Thymus (tissue), 11 donors: ENCODE data around the gene TACO1. TPM values are rescaled to one million over a fixed set of nuclear protein-coding genes. Genes with fewer than 3 reads are reported as not detected.

Experiments used
- DNase-seq, 9 donors: peaks; one replicate each; pipeline ENCODE4 v3.0.0-alpha.2; 2013; ENCODE audit warnings: low spot score in 9 of 9, low read depth in 6 of 9, missing footprints in 1 of 9
- H3K27ac ChIP-seq, 2 donors: one replicate each; pipeline ENCODE4 v1.5.1; 2013; ENCODE audit warnings: control low read depth in 1 of 2, low read depth in 1 of 2, low read length in 1 of 2, mild to moderate bottlenecking in 1 of 2, moderate library complexity in 1 of 2
- H3K27me3 ChIP-seq, 2 donors: one replicate each; pipeline ENCODE4 v1.5.1; 2013; ENCODE audit warnings: low read length in 1 of 2; ENCODE audit not compliant: control insufficient read depth in 2 of 2, insufficient read depth in 1 of 2
- H3K36me3 ChIP-seq, 2 donors: one replicate each; pipeline ENCODE4 v1.5.1; 2013; ENCODE audit warnings: low read length in 1 of 2, mild to moderate bottlenecking in 1 of 2, moderate library complexity in 1 of 2; ENCODE audit not compliant: control insufficient read depth in 2 of 2, insufficient read depth in 2 of 2
- H3K4me1 ChIP-seq, 2 donors: one replicate each; pipeline ENCODE4 v1.5.1; 2013; ENCODE audit warnings: low read length in 2 of 2; ENCODE audit not compliant: control insufficient read depth in 2 of 2, insufficient read depth in 2 of 2
- H3K4me3 ChIP-seq, 2 donors: one replicate each; pipeline ENCODE4 v1.5.1; 2013; ENCODE audit warnings: low read length in 2 of 2, control low read depth in 1 of 2, mild to moderate bottlenecking in 1 of 2
- H3K9me3 ChIP-seq, 2 donors: one replicate each; pipeline ENCODE4 v1.5.1; 2013; ENCODE audit warnings: low read length in 1 of 2, mild to moderate bottlenecking in 1 of 2; ENCODE audit not compliant: control insufficient read depth in 2 of 2, insufficient read depth in 1 of 2
- WGBS: extraction: QIAGEN DNeasy Blood & Tissue Kit; methylation state at CpG from one replicate; pipeline ENCODE4 v1.1.7; 2013; 5-methylcytosine and 5-hydroxymethylcytosine counted together
- polyA plus RNA-seq: library from polyadenylated mRNA; stranded (reverse); fragments of 200-250 nt; gene quantifications from one replicate; pipeline ENCODE4 v1.2.3, GENCODE V29; 2013
- total RNA-seq: library from RNA; stranded (reverse); fragments of 120-200 nt; gene quantifications from one replicate; pipeline ENCODE4 v1.2.4, GENCODE V29; 2013
- donor health status: healthy.

Gene TACO1
- total and polyA plus RNA-seq, 2 donors, result 10.1 to 14.2 TPM

DNA sequence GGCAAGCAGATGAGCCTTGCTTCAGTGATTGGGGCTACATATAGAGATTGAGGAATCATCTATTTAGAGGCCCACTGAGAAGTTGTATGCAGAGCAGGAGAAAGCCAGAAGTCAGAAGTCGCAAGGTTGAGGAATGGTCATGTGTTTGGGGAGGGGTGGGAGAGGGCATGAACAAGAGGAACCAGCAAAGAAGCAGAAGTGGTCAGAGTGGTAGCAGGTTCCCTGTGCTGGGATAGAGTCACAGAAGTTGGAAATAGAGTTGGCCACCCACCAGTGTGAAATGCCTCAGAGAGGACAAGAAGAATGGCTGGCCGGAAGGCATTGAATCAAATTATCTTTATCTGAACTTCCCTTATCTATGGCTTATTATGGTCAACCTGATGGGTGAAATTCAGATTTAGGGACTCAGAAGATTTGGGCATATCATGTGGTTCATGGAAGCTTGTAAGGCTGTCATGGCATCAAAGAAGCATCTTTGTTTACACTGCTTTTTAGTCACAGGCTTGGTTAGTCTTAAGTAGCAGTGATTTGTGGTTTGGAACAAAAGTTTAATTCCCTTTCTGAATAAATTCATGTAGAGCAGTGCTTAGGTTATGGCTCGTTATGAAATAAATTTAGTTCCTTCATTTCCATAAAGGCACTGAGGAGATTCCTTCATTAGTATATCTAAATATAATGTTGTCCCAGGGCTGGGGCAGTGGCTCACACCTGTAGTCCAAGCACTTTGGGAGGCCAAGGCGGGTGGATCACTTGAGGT, 41.2 kb downstream of the TACO1 start:
- Histone ChIP-seq H3K4me3 (no peak overlapping the region), H3K36me3 (peaks cover 15 to 20% of the 10 kb centered on the region in 2 donors), H3K9me3 (no peaks in the 10 kb centered on the region), H3K27ac (peak overlapping the region in 1 of 2 donors; percentile 5), H3K4me1 (peaks cover 3 to 6% of the 10 kb centered on the region in 2 donors), H3K27me3 (no peaks in the 10 kb centered on the region)
- DNase-seq, result peak in 1 of 9 donors; percentile 19
- 92% methylated on average over 4 of the region's 4 CpGs for WGBS

DNA sequence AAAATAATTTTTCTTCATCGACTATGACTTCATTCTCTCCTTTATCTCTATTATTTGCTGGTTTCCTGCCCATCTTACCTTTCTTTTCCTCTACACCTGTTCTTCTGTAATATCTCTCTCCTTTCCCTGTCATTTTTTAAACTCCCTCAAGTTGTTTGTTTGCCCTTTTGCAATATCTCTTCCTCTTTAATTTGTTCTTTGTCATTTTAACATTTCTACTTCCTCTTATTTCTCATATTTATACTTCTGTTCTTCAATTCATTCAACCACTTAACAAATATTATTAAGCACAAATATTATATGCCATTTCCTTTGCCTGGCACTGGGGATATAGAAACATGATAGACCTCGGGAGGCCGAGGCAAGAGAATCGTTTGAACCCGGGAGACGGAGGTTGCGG, 44.2 kb downstream of the TACO1 start:
- peaks cover 3 to 4% of the 10 kb centered on the region in 2 donors for H3K4me1 ChIP-seq
- WGBS, result 96% methylated on average over 7 of the region's 7 CpGs

DNA sequence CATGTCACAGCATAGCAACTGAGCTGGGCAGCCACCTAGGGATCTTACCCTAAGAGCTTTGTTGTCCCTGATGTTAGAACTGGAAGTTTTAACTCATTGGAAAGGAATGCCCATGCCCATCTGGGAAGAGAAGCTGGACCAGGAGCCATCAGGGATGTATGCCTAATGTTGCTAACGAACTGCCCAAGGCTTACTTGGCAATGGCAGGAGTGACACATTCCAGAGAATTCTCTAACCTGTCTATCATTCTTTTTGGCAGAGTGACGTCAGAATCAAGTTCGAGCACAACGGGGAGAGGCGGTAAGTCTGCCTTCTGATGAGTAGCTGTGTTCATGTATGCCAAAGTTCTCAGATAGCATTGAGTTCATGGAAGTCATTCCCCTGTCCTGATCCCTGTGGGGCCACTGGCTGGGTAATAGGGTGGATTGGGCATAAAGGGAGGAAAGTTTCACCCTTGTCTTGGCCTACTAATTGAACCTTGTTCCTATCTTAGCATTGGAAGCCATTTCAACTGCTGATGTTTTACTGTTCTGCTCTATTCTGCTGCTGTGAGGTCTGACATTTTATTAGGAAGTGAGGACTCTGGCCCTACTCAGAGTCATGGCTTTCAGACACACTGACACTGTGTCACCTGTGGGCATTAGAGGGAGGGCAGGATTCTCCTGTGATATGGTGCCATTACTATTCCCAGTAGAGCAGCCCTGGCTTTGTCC, 45.2 kb downstream of the TACO1 start:
- 97% methylated on average over 5 of the region's 5 CpGs for WGBS
- Histone ChIP-seq H3K27ac (peak overlapping the region in 1 of 2 donors; percentile 5), H3K9me3 (no peaks in the 10 kb centered on the region), H3K4me1 (peaks cover 3 to 4% of the 10 kb centered on the region in 2 donors), H3K36me3 (peaks cover 25 to 28% of the 10 kb centered on the region in 2 donors), H3K27me3 (no peaks in the 10 kb centered on the region), H3K4me3 (no peak overlapping the region)
- no peak for DNase-seq

More for the DNA sequence above, 44.2 kb downstream of the TACO1 start:
- H3K27me3 ChIP-seq, result no peaks in the 10 kb centered on the region
- H3K36me3 ChIP-seq, result peaks cover 25 to 28% of the 10 kb centered on the region in 2 donors
- H3K9me3 ChIP-seq, result no peaks in the 10 kb centered on the region
- no peak overlapping the region for H3K4me3 ChIP-seq
- no peak for DNase-seq
- no peak overlapping the region for H3K27ac ChIP-seq

DNA sequence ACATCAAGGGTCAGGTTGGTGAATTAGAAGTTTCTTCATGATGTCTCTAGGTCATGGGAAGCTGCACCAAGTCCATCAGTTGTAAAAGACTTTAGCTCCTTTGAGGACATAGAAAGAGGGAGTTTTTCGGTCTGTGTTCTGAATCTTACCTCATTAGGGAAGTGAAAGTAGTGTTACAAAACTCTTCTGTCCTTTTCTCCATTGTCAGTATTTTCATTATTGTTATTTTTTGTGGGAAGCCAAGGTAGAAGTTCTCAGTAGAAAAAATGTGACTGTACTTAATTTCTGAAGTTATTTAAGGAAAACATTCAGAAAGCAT, 45.8 kb downstream of the TACO1 start:
- Histone ChIP-seq H3K9me3 (no peaks in the 10 kb centered on the region), H3K4me3 (no peak overlapping the region), H3K27me3 (no peaks in the 10 kb centered on the region), H3K27ac (peak overlapping the region in 1 of 2 donors; percentile 5), H3K36me3 (peaks cover 25 to 28% of the 10 kb centered on the region in 2 donors), H3K4me1 (peaks cover 3 to 4% of the 10 kb centered on the region in 2 donors)
- WGBS, result 98% methylated on average over 1 of the region's 1 CpG
- DNase-seq, result no peak

DNA sequence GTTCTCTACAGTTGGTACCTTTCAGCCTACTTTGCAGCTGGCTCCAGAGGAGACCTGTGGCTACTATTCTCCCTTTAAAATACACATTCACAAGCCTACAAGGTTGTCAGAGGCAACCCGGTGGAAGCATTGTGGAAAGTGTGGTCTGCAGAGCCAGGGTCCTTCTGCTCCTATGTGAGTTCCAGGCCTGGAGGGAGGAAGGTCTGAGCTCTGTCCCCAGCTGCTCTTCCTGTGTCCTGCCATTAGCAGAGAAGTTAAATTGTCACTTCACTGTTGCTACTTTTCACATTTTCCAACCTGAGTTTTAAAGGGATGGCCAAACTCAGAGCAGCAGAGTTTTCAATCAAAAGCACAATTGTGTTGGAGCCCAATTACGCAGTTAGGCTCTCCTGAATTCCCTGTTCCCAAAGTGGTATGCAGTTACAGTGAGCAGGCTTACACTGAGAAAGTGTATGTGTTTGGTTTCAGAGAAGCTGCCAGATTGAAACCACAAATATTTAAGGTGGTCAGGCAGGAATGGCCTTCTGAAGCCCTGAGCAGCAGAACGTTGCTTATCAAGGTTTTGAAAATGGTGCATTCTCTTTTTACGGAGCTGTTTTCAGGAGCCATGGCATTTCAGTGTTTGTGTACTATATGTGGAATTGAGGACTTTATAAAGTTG, 46.5 kb downstream of the TACO1 start:
- 96% methylated on average over 4 of the region's 4 CpGs for WGBS
- no peak overlapping the region for H3K4me3 ChIP-seq
- no peak overlapping the region for H3K27ac ChIP-seq
- peaks cover 3 to 4% of the 10 kb centered on the region in 2 donors for H3K4me1 ChIP-seq
- H3K27me3 ChIP-seq, result no peaks in the 10 kb centered on the region
- peaks cover 23 to 28% of the 10 kb centered on the region in 2 donors for H3K36me3 ChIP-seq
- no peak for DNase-seq
- no peaks in the 10 kb centered on the region for H3K9me3 ChIP-seq

DNA sequence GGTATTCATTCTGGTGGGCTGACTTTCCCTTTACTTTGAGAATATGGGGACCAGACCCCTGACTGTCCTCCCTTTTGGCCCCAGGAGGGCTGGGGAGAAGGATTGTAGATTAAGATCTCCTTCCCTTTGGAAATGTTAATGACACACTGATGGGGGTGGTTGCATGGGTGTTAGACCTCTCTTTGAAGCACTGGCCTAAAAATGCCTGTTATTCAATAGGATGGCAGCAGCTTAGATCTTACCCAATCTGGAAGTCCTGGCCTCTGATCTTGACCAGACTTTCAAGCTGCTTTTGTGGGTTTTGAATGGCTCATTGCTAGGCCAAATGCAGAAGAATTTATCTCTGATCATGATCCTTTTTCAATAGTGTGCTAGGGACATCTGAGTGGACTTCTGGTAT, 47.2 kb downstream of the TACO1 start:
- H3K36me3 ChIP-seq, result peaks cover 30 to 35% of the 10 kb centered on the region in 2 donors
- peaks cover 3 to 4% of the 10 kb centered on the region in 2 donors for H3K4me1 ChIP-seq

DNA sequence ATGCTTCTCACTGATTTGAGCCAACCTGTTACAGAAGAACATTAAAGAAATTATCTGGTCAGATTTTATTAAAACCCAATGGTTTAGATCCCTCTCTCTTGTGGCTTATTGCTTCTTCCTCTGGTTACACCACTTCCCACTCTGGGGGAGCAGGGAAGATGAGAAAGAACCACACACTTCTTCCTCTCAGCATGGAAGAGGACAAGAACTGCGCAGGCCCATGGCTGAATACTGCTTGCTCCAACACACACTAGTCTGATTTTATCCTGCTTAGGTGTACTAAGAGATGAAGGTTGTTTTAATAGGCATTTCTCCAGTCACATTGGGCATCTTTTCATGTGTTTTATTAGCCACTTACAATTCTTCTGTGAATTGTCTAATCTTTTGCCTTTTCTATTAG, 49.1 kb downstream of the TACO1 start:
- Histone ChIP-seq H3K36me3 (peaks cover 35 to 45% of the 10 kb centered on the region in 2 donors), H3K27me3 (no peaks in the 10 kb centered on the region), H3K9me3 (no peaks in the 10 kb centered on the region), H3K4me3 (no peak overlapping the region), H3K4me1 (peaks cover 3 to 4% of the 10 kb centered on the region in 2 donors), H3K27ac (no peak overlapping the region)
- no peak for DNase-seq
- 55% methylated on average over 1 of the region's 1 CpG for WGBS

More for the DNA sequence above, 47.2 kb downstream of the TACO1 start:
- Histone ChIP-seq H3K27ac (no peak overlapping the region), H3K4me3 (no peak overlapping the region), H3K9me3 (no peaks in the 10 kb centered on the region), H3K27me3 (no peaks in the 10 kb centered on the region)
- no peak for DNase-seq

DNA sequence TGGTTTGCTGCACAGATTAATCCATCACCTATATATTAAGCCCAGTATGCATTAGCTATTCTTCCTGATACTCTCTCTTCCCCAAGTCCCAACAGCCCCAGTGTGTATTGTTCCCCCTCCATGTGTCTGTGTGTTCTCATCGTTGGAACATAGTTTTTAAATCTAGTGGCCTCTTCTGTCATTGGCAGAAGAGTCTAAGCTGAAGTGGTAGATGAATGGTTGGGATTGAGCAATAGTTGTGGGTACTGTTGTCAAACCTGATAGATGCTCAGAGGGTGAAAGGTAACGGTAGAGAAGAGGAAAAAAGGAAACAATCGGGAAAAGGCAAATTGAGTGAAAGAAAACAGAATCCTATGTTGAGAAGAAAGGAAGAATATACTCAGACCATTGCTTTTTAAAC, 51.4 kb downstream of the TACO1 start:
- H3K27me3 ChIP-seq, result no peaks in the 10 kb centered on the region
- H3K27ac ChIP-seq, result no peak overlapping the region
- no peaks in the 10 kb centered on the region for H3K9me3 ChIP-seq
- no peak overlapping the region for H3K4me3 ChIP-seq
- H3K36me3 ChIP-seq, result peaks cover 26 to 40% of the 10 kb centered on the region in 2 donors
- DNase-seq, result no peak
- WGBS, result 91% methylated on average over 3 of the region's 3 CpGs
- H3K4me1 ChIP-seq, result no peaks in the 10 kb centered on the region

DNA sequence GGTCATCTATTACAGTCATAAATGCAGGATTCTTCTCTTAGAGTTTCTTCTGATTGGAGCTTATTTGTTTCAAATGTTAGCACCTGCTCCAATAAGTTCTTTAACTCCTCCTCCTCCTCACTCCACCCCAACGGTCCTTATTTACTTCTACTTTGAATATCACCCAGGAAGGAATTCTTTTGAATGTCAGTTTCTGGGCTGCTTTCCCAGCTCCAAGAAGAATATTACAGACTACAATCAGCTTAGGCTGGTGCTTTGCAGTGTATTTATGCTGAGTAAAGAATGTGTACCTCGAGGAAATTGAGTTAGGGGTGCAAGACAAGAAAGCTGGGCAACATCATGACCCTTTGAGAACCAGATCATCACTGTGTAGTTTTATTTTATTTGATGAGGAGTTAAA, 52.4 kb downstream of the TACO1 start:
- no peak for DNase-seq
- WGBS, result 95% methylated on average over 2 of the region's 2 CpGs
- no peaks in the 10 kb centered on the region for H3K4me1 ChIP-seq
- peaks cover 25 to 36% of the 10 kb centered on the region in 2 donors for H3K36me3 ChIP-seq
- H3K27me3 ChIP-seq, result no peaks in the 10 kb centered on the region
- H3K27ac ChIP-seq, result no peak overlapping the region
- no peak overlapping the region for H3K4me3 ChIP-seq
- H3K9me3 ChIP-seq, result no peaks in the 10 kb centered on the region
